ENCODE results near the gene PRR18.

- no peak for TF ChIP-seq CTCF (IDR thresholded peaks at IDR 0.05 in 2 of 3, conservative IDR thresholded peaks at IDR 0.05 in 1 of 3; ENCODE audit: borderline replicate concordance in 1 of 3, insufficient read depth in 1 of 3, low read depth in 2 of 3, low read length in 2 of 3)
- TF ChIP-seq CEBPB (IDR thresholded peaks at IDR 0.05; ENCODE audit: low read depth) = no peak
- TF ChIP-seq ZNF274 (IDR thresholded peaks at IDR 0.05; ENCODE audit: low read depth, low read length) = no peak
Observed at GRCh38 chr6:166257911-166258318, 50.3 kb downstream of the PRR18 start.
